ENCODE measurements around the gene EMD.

- TF ChIP-seq POLR2A (IDR thresholded peaks at IDR 0.05): no peak
- TF ChIP-seq CTCF (IDR thresholded peaks at IDR 0.05): no peak
These were observed 50.6 kb downstream of the EMD start for GRCh38 chrX:154429711-154430110.
